Activated CD4-positive, alpha-beta T cell treated with anti-CD3 and anti-CD28 coated beads, Interleukin-2, amount 50 U/mL, for 1 hour (primary cell): Measurements from ENCODE around the gene TBX20.
"Not testable (repeated sequence)": the region's sequence is repeated elsewhere in the genome, so short reads cannot be mapped to it uniquely, and the experiment has no call there.

Source experiments
- DNase-seq: peaks from one replicate; pipeline ENCODE4 v3.0.0-alpha.2; 2020

Gene TBX20

DNA sequence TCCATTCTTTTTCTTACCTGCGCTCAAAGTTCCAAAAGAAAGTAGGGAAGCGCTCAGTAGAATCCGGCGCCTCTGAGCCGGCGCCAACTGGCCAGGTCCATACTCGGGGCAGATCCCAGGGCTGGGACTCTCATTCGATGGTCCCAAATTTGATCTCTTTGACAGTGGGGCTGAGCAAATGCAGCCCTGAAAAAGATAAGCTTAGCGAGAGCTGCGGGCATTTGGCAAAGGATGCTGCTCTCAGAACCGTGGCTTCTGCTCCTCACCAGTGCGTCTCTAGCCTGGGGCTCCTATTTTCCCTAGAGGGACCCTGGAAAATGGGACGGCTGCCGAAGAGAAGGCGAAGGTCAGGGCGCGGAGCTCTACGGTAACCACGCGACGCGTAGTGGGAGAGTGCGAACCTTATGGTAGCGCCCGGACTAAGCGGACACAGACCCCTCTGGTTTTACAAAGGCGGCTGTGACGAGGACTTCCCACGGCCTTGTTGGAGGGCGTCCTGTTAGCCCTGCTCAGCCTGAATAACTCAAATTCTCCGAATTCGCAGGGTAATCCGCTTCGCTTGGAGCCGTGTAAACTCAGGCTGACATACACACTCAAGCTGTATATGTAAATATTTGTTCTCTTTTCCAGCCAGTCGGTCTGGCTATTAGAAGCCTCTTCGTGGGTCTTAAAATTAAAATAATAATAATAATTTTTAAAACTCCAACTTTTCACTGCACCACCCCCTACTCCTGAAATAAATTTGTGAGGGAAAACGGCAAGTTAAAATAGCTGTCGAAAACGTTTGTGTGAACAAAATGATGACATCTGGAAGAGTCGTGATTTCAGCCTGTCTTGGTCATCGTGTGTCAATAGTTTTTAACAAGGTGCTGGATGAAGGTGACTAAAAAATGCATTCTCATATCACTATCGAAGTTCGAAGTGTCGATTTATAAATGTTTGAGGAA is 869 bp upstream of the TBX20 start:
- no peak for DNase-seq

DNA sequence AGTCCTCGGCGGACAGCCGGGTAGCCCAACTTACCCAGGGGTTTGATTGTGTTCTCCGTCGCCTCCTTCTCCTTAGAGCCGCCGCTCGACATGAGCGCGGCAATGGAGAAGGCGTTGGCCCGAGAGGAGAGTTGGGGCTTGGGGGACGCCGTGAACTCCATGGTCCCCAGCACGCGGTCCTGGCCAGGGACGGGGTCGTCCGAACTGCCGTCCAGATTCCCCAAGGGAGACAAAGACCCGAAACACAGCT is 515 bp downstream of the TBX20 start:
- no peak for DNase-seq

DNA sequence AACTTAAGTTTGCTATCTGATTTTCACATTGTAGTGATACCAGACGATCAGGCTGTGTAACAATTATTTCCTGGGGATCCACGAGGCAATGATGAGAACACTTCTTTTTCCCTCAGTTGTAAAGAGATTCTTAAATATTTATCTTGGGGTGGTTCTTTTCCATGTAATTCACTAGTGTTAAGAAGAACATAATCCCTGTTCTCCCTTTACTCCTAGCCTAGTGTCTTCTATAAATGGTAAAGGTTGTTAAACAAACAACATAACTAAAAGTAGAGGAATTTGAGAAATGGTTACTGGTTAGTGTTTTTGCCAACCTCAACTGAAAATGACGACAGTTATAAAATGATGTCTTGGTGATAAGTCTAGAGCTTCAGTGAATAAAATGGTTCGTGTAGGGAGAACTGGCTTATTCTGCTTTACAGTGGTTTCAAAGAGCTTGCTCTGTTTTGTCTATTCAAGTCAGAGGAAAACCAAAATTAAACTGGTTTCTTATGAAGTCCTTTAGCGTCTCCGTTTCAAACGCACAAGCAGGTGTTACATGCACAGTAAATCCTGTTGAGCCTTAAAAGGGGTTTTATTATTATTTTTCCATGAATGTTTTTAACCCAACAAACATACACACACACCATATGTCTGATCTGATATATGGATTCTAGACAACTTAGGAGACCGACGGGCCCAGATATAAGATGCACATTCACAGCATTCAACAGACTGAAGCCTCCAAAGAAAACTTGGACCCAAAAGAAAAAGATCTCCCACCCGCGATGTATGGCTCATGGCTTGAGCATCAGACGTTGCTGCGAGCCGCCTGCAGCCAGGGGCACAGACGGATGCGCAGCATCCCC is 1.1 kb downstream of the TBX20 start:
- DNase-seq, result no peak

DNA sequence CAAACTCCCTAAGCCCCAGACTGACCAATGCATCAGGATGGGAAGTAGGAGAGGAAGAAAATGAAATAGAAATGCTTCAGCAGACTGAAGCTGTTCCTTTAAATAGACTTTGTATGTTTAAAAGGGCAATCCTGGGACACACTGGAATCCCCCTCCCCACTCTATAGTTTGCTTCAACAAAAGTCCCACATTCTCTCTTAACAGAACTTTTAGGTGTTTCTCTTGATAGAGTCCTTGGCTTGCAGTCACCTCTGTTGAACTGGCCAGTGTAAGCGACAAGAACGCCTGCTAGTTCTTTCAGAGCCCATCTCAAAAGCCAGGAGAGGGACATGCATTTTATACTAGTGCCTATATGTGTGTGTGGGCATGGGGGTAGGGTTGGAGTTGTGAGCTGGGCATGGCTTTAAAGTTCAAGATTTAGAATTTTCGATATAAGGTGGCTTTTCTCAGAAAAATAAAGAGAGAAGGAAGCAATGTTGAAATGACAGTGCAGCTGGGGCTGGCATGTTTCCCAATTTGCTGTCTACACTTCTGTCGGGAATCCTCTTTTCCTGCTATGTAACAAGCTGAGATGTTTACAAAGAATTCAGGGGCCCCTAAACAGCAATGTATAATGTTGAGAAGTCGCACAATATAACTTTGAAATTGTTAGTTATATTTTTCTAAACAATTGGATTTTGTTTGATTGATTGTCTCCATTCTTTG is 2.1 kb downstream of the TBX20 start:
- no peak for DNase-seq

DNA sequence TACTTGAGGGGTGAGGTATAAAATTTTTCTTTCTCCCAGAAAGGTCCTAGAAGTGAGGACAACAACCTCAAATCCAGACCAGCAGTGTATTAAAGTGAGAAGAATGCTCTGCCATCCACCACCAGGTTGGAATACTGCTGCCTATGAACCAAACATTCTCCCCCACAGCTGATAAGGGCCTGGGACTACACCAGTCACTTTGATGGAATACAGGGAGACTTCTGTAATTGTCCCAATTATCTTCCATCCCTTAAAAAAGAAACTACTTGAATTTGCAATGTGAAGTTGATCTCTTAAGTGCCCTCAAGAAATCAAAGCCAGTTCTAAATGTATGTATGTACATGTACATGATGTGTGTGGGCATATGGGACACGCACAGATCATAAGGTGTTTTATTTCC is 3.0 kb downstream of the TBX20 start:
- no peak for DNase-seq

DNA sequence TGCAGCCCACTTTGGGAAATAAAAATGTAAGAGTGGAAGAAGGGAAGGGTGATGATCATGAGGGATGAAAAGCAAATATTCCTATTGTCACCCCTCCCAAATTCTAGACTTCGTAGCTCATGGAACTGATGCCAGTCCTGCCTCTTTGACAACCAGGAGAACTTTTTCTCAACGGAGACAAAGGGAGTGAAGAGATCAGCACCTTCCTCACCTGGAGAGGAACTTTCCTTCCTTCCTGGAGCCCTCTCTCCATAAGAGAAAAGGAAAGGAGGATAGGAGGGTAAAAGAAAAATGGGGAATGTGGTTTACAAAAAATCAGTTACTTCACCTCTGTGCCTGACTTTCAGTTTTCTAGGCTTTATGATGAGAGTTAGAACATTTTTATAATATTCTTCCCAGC is 3.4 kb downstream of the TBX20 start:
- no peak for DNase-seq

DNA sequence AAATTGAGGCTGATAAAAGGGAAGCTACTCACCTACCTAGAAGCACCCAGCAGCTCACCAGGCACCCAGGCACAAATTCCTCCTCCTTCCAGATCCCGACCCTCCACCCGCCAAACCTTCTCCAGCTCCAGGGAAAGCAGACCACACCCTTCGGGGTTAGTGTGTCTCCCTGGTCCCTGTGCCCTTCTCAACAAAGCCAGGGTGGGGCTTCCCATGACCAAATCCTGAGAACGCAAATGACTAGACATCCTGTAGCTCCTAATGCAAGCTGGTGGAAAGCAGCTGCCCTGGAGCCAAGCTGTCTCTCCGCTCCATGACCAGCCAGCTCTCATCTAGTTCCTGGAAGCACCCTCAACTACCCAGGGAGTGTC is 4.4 kb downstream of the TBX20 start:
- DNase-seq, result no peak

DNA sequence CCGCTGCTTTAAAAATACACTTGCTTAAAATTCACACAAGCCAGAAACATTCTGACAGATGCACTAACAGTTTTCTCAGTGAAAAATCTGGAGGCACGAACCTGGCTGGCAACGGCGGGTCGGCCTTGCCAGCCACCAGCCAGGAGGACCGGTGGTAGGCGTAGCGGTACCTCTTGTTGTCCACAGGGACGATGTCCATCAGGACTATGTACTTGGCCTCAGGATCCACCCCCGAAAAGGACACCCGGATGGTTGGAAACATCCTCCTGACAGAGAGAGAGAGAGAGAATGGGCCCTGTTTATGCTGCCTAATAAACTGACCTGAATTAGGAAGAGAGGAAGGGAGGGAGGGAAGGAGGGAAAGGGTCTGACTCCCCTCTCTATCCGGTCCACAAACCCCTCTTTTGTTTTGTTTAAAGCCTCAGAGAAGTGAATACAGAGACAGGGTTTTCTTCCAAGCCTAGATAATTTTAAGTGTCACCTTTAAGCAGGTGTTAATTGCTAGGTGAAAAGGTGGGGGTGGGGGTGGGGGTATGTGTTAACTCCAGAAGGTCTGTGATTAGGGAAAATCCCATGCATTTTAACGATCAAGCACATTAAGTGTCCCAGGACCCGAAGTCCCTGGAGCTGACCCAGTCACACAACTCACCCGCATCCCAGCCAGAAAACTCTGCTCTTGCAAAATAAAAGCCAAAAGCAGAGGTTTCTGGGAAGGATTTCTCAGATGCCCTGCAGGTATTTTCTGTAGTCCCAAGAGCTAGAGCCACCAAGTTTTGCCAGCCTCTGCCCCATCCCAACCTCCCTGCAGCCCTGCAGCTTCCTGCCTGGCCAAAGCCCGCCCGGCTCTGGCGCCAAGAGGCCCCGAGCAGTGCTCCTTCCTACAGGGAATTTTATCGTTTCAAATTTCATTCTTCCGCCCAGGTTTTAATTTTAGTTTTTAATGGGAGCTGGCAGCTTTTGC is 5.0 kb downstream of the TBX20 start:
- DNase-seq, result no peak

DNA sequence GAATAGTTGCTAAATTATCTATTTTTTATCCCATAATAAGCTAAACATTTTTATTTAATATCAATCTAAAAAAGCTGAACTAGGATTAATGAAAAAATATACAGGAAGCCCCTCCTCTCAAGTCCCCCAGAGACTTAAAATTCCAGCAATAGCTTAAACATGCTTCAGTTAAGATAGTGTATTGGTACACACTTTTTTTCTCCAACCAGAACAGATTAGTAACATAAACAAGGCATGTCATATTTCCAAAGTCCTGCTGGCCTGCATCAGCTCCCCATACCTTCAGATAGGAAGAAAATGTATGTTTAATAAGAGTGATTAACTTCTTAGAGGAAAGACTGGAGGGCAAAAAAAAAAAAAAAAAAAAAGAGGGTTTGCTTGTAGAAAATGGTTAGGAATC is 7.1 kb downstream of the TBX20 start:
- DNase-seq, result no peak

DNA sequence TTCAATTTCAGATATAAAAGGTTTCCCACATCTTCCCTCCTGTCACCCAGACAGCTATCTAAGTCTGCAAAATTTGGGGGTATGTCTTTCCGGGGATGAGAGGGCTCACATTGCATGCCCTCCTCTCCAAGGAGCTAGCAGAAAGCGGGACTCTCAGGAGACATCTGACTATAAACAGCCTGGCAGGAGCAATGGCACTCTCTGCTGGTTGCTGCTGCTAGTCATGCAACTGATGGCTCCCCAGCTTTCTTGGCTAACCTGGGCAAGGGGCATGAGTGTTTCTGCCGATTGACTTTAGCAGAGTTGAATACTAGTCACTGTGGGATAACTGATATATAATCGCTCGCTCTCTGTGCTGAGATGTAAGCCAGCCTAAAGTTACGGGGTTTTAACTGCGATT is 12.0 kb downstream of the TBX20 start:
- no peak for DNase-seq

DNA sequence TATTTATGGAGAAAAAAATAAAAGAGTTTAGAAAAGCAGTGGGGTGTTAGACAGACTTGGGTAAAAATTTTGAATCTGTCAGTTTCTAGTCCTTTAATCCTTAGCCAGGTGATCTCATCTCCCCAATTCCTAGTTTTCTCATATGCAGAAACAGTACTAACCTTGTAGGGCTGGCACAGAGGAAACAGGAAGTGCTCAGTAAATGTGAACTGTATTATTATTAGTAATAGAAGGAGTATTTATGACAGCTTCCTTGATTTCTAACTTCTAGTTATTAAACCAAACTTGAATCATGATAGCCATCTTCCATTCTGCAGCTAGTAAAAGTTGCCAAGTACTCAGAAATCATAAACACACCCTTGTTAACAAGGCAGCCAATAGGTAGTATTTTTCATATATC is 12.5 kb downstream of the TBX20 start:
- DNase-seq, result no peak

DNA sequence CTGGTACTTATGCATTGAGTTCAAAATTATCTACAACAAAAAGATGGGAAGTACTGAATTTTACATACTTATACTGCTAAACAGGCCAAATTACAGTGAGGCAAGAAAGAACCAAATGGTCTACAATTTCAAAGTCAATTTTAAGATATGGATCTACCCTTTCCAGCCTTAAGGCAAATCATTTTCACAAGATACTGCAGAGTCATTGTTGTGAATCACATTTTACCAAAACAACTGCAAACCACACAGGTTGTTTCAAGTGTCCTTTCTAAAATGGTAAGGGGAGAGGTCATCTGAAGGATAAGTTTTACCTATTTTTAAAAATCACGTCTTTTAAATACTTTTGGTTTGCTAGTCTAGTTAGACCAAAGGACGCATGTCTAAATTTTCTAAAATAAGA is 12.9 kb downstream of the TBX20 start:
- not testable (repeated sequence) for DNase-seq

DNA sequence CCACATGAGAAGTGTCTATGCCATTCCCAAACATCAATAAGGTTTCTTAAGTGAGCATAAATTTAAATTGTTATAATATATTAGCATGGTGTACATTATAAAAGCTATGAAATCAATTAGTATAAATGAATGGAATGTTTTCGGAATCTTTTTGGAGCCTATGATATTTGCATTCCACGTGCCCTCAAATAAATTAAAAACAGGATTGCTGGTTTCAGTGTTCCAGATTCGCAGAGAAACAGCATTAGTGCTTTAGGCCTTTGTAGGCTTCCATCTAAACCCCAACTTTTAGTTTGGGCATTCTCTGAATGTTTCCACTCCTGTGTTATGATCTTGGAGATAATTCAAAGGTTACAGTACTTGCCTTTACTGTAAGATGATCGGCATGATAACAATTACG is 15.4 kb downstream of the TBX20 start:
- DNase-seq, result not testable (repeated sequence)

DNA sequence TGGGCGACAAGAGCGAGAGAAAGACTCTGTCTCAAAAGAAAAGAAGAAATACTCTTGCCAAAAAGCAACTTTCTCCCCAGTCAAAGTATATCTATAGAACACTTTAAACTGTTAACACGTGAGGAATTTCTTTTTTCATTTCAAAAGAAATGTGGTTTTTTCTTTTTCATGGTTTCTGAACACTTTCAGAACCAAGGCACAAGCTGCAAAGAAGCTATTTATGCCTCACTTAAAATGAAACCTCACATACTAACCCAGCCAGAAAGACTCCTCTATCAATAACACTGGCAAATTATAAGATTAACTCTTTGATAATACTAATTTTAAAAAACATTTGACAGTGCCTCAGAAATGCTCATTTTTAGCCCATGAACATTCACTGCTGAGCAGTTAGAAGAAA is 20.9 kb downstream of the TBX20 start:
- DNase-seq, result no peak

DNA sequence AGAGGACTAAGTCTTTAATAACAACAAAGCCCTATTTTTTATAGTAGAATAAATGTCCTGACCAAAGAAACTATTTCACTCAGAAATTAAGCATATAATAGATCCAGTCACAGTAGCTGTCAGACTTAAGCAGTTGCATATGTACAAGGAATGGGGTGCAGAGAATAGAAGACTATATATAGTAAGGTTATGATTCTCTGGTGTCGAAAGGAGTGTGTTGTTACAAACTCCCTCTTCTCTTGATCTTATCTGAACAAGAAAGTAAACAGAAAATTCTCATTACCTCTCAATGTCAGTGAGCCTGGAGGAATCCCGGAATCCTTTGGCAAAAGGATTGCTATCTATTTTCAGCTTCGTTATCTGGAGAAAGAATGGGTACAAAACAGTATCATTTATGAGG is 22.7 kb downstream of the TBX20 start:
- not testable (repeated sequence) for DNase-seq

DNA sequence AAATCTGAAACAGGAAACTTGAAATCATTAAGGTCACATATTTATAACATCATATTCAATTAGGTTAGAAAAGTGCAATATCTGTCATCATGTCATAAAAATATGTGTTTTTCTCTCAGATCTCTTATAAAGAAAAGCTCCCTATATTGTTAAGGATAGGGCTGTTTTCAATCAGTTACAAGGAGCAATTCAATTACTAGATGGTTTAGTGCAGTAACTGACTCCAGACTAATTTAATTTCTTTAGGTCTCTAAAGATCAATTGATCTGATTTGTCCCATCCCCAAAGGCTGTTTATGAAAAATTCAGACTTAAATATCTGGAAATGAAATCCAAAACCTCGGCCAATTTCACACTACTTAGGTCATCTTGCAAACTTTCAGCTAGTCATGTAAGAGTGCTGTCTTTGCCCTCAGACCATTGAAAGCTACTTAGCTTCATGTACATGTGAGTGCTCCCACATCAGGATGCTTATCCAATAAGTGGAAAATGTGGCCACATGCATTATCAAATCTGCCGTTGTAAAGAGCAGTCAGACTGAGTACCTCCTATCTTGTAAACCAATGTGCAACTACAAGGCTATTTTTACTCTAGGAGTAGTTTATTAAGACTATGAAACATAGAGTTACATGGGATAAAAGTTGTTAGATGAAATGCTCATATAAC is 24.7 kb downstream of the TBX20 start:
- DNase-seq, result not testable (repeated sequence)

DNA sequence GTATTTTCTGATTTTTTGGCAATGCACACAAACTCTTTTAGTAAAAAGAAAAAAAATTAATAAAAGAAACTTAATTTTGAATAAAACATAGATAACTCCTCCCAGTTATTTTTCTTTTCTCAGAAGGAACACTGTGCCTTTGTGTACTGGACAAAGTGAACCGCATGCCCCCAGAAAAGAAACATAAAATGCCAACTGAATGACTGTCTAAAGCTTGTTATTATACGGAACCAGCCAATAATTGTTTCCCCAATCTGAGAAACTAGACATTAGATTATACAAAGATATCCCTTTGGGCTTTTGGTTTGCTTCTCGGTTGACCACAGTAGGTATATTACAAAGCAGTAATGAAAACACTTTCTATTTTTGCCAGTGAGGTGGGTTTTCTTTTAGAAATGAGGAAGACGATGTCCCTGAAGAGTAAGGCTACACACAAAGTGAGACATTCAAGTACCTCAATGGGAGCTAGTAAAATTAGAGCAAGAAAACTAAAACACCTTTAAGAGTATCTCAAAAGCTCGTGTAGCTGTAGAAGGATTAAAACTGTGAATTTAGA is 25.3 kb downstream of the TBX20 start:
- not testable (repeated sequence) for DNase-seq

DNA sequence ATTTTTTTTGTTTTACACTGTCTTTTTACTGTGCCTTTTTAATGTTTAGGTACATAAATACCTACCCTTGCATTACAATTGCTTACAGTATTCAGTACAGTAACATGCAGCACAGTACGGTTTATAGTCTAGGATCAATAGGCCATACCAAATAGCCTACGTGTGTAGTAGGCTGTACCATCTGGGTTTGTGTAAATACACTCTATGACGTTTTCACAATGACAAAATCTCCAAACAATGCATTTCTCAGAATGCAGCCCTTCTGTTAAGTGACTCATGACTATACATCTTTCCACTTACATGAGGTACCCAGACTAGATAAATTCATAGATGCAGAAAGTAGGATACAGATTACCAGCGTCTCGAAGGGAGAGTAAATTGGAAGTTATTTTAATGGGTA is 26.5 kb downstream of the TBX20 start:
- not testable (repeated sequence) for DNase-seq

DNA sequence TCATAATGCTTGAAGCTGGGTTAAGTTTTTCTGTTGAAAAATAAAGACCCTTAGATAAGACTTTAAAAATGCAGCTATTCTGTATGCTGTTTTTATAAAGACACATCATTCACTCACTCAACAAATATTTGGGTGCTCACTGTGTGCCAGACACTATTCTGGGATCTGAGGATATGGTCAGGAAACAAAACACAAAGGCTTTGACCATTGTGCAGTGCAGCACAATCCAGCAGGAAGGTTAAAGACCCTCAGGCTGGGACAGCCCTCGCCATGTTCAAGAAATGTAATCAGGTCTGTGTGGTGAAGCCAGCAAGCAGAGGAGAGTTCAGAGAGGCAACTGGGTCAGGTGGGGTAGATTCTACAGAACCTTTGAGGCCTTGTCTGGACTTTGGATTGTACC is 31.5 kb downstream of the TBX20 start:
- DNase-seq, result not testable (repeated sequence)

DNA sequence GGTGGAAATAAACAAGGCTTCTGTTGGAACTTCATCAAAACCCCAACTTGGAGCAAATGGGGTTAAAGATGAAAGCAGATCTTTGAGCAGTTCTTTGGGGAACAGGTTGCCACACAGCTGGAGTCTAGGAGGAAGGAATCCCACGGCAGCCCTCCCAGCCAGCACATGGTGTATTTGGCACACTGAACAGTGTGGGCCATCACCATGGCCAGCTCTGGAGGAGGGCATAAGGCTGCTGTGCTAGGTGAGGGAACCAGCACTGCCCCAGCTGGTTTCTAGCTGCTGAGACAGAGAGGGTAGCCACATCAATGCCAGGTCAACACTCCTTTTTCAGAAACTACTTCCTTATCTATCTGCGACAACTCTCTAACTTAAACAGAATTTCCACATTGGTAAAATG is 33.7 kb downstream of the TBX20 start:
- DNase-seq, result not testable (repeated sequence)

DNA sequence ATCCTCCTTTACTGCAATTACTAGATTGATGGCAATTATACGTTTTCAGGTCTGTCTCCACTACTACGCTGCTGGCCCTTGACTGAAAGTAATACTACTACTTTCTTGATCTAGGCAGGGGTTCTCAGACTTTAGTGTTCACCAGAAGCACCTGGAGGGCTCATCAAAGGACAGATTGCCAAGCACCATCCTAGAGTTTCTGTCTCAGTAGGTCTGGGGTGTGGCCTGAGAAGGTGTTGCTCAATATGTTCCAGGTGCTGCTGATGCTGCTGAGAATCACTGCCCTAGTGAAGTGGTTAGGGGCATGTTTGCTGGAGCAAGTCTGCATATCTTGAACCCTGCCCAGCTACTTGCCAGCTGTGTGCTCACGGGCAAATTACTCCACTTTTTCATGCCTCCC is 37.9 kb downstream of the TBX20 start:
- not testable (repeated sequence) for DNase-seq

DNA sequence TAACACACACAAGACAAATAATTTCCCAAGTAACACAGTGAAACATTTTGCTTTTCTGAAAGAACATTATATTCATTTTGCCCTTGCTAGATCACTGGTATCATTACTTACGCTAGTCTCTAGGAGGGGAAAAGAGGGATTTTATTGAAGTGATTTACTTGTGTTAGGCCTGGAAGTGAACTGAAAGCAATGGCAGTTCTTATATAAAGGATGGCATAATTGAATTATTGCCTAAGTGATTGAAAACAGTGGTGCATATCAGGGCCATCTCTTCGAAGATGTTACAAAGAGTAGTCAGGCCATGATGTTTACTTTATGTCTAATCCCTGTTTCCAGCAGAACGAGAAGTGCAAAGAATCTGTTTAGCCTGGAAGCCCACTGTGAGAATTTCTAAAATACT is 38.8 kb downstream of the TBX20 start:
- DNase-seq, result not testable (repeated sequence)
